Measurements from ENCODE around the gene GOT2.
A peak's percentile ranks its signal among the peaks of the same experiment; 100 is the strongest.
"Not testable (repeated sequence)": the region's sequence is repeated elsewhere in the genome, so short reads cannot be mapped to it uniquely, and the experiment has no call there.

Gene GOT2
- 21.5 to 29.5 reads per million in 2 donors for total RNA-seq

GRCh38 chr16:58733671-58734458 lies at the start of gene GOT2:
GOT2 (minus strand) TSS chr16:58734316; CDS start chr16:58734228, 88 bp downstream.
- DNase-seq, result peak; percentile 58 to 89 (median 66)

GRCh38 chr16:58779291-58779690 lies 45.2 kb upstream of the GOT2 start:
- not testable (repeated sequence) for DNase-seq

GRCh38 chr16:58773870-58774269 lies 39.8 kb upstream of the GOT2 start:
- DNase-seq, result no peak

- no peak for DNase-seq
Observed at GRCh38 chr16:58768145-58768544, 34.0 kb upstream of the GOT2 start.

GRCh38 chr16:58767581-58767980 lies 33.5 kb upstream of the GOT2 start:
- no peak for DNase-seq

GRCh38 chr16:58756650-58757332 lies 22.7 kb upstream of the GOT2 start:
- DNase-seq, result no peak

GRCh38 chr16:58755989-58756649 lies 22.0 kb upstream of the GOT2 start:
- peak; percentile 29 to 81 (median 67) for DNase-seq

- DNase-seq, result no peak
Observed at GRCh38 chr16:58753711-58754134, 19.6 kb upstream of the GOT2 start.

- DNase-seq, result no peak
Observed at GRCh38 chr16:58744497-58744896, 10.4 kb upstream of the GOT2 start.

- DNase-seq, result no peak
Observed at GRCh38 chr16:58741976-58742375, 7.9 kb upstream of the GOT2 start.

- no peak for DNase-seq
Observed at GRCh38 chr16:58741166-58741565, 7.0 kb upstream of the GOT2 start.

GRCh38 chr16:58738672-58739296 lies 4.7 kb upstream of the GOT2 start:
- no peak for DNase-seq

- not testable (repeated sequence) for DNase-seq
Observed at GRCh38 chr16:58736341-58736740, 2.2 kb upstream of the GOT2 start.

- DNase-seq, result no peak
Observed at GRCh38 chr16:58734459-58734787, 307 bp upstream of the GOT2 start.

- no peak for DNase-seq
Observed at GRCh38 chr16:58733248-58733670, 857 bp downstream of the GOT2 start.

- peak in 1 of 5 experiments; percentile 44 for DNase-seq
Observed at GRCh38 chr16:58732545-58733247, 1.4 kb downstream of the GOT2 start.

GRCh38 chr16:58730724-58731370 lies 3.3 kb downstream of the GOT2 start:
- DNase-seq, result no peak

- DNase-seq, result no peak
Observed at GRCh38 chr16:58727796-58728568, 6.1 kb downstream of the GOT2 start.

GRCh38 chr16:58727028-58727781 lies 6.9 kb downstream of the GOT2 start:
- no peak for DNase-seq

GRCh38 chr16:58723109-58723508 lies 11.0 kb downstream of the GOT2 start:
- DNase-seq, result no peak

Data from T-helper 2 cell (primary cell).